Muscle of back (tissue), 11 donors: ENCODE measurements around the gene CNKSR2. TPM values are rescaled to one million over a fixed set of nuclear protein-coding genes. Genes with fewer than 3 reads are reported as not detected.
"Not testable (repeated sequence)": the region's sequence is repeated elsewhere in the genome, so short reads cannot be mapped to it uniquely, and the experiment has no call there.

ENCODE experiments used
- DNase-seq, 3 donors: peaks; one replicate each; pipeline versions ENCODE4 v3.0.0 to v3.0.0-alpha.2; 2013
- polyA plus RNA-seq, 10 donors: library from polyadenylated mRNA; unstranded; fragments of 120-200 nt; gene quantifications; one replicate each; pipeline ENCODE4 v1.2.1, GENCODE V29; 2013; ENCODE audit not compliant: insufficient read length in 10 of 10

Gene CNKSR2
- polyA plus RNA-seq, 10 donors, result 1.7 to 5.4 (median 2.6) TPM

- no peak for DNase-seq
Observed at GRCh38 chrX:21438792-21439191, 64.6 kb downstream of the CNKSR2 start.

- no peak for DNase-seq
Observed at GRCh38 chrX:21440911-21441310, 66.7 kb downstream of the CNKSR2 start.

- DNase-seq, result no peak
Observed at GRCh38 chrX:21457718-21458117, 83.5 kb downstream of the CNKSR2 start.

GRCh38 chrX:21469071-21469470 lies 94.9 kb downstream of the CNKSR2 start:
- no peak for DNase-seq

- DNase-seq, result no peak
Observed at GRCh38 chrX:21476909-21477308, 102.7 kb downstream of the CNKSR2 start.

GRCh38 chrX:21479695-21480270 lies 105.6 kb downstream of the CNKSR2 start:
- DNase-seq, result peak; percentile 33 to 66 (median 47)

- no peak for DNase-seq
Observed at GRCh38 chrX:21481761-21482160, 107.5 kb downstream of the CNKSR2 start.

GRCh38 chrX:21484051-21484450 lies 109.8 kb downstream of the CNKSR2 start:
- DNase-seq, result not testable (repeated sequence)

GRCh38 chrX:21487832-21488231 lies 113.6 kb downstream of the CNKSR2 start:
- DNase-seq, result no peak

- DNase-seq, result no peak
Observed at GRCh38 chrX:21490341-21490740, 116.1 kb downstream of the CNKSR2 start.

GRCh38 chrX:21493226-21493830 lies 119.1 kb downstream of the CNKSR2 start:
- DNase-seq, result no peak

GRCh38 chrX:21503593-21503992 lies 129.4 kb downstream of the CNKSR2 start:
- no peak for DNase-seq

GRCh38 chrX:21509912-21510311 lies 135.7 kb downstream of the CNKSR2 start:
- peak in 1 of 3 donors; percentile 47 for DNase-seq

- no peak for DNase-seq
Observed at GRCh38 chrX:21524008-21524407, 149.8 kb downstream of the CNKSR2 start.

GRCh38 chrX:21528076-21528475 lies 153.9 kb downstream of the CNKSR2 start:
- peak in 2 of 3 donors; percentile 4 to 32 for DNase-seq

- peak in 1 of 3 donors; percentile 14 for DNase-seq
Observed at GRCh38 chrX:21529771-21530170, 155.6 kb downstream of the CNKSR2 start.

GRCh38 chrX:21544642-21545041 lies 170.4 kb downstream of the CNKSR2 start:
- not testable (repeated sequence) for DNase-seq

GRCh38 chrX:21559417-21559816 lies 185.2 kb downstream of the CNKSR2 start:
- DNase-seq, result no peak

- DNase-seq, result no peak
Observed at GRCh38 chrX:21565025-21565424, 190.8 kb downstream of the CNKSR2 start.

GRCh38 chrX:21574793-21575192 lies 200.6 kb downstream of the CNKSR2 start:
- no peak for DNase-seq

GRCh38 chrX:21581479-21581878 lies 207.3 kb downstream of the CNKSR2 start:
- no peak for DNase-seq

- DNase-seq, result no peak
Observed at GRCh38 chrX:21586001-21586400, 211.8 kb downstream of the CNKSR2 start.

GRCh38 chrX:21590012-21590776 lies 216.0 kb downstream of the CNKSR2 start:
- DNase-seq, result no peak
